ENCODE data around the gene SPRY2. TPM values are rescaled to one million over a fixed set of nuclear protein-coding genes. Genes with fewer than 3 reads are reported as not detected.

The SPRY2 gene
- total RNA-seq, 1 donor from 2014 or later: 29.3 TPM

- DNase-seq: no peak
- no peak overlapping the region for H3K27ac Mint-ChIP-seq (ENCODE audit: unreplicated experiment)
Observed at GRCh38 chr13:80314711-80315653, 25.9 kb downstream of the SPRY2 start.

DNA sequence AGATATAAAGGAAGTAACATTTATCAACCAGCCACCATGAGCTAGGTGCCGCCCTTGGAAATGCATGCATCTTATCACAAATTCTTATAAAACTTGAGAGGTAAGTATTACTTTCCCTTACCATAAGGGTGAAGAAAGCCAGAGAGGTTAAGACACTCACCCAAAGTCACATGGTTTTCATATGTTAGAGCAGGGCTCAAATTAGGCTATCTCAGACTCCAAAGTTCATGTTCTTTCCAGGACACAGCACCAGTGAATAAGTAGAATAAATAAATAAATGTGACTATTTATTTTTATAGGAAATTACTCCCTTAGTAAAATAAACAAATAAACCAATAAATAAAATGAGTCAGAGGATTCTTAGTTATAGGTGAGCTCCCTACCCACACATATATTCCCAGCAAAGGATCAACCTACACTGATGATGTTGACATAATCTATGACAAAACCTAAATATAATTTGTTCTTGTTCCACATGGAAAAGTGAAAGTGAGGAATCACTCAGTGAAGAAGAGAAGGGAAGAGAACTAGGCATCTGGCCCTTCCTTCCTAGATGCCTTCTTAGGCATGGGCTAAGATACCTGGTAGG is 27.2 kb downstream of the SPRY2 start:
- no peaks in the 10 kb centered on the region for H3K36me3 Mint-ChIP-seq (ENCODE audit: unreplicated experiment)
- no peaks in the 10 kb centered on the region for H3K27me3 Mint-ChIP-seq (ENCODE audit: unreplicated experiment)
- H3K4me1 Mint-ChIP-seq (ENCODE audit: low read depth, unreplicated experiment): no peaks in the 10 kb centered on the region
- no peak for DNase-seq
- no peaks in the 10 kb centered on the region for H3K9me3 Mint-ChIP-seq (ENCODE audit: unreplicated experiment)
- H3K27ac Mint-ChIP-seq (ENCODE audit: unreplicated experiment): no peak overlapping the region
- no peak for TF ChIP-seq CTCF (IDR thresholded peaks at IDR 0.05; ENCODE audit: partially characterized antibody, unreplicated experiment)
- no peak overlapping the region for H3K4me3 Mint-ChIP-seq (ENCODE audit: unreplicated experiment)

More at GRCh38 chr13:80314711-80315653, 25.9 kb downstream of the SPRY2 start:
- TF ChIP-seq CTCF (IDR thresholded peaks at IDR 0.05; ENCODE audit: partially characterized antibody, unreplicated experiment): no peak
- Mint-ChIP-seq H3K4me3 (ENCODE audit: unreplicated experiment) (no peak overlapping the region), H3K36me3 (ENCODE audit: unreplicated experiment) (no peaks in the 10 kb centered on the region), H3K9me3 (ENCODE audit: unreplicated experiment) (no peaks in the 10 kb centered on the region), H3K27me3 (ENCODE audit: unreplicated experiment) (no peaks in the 10 kb centered on the region), H3K4me1 (ENCODE audit: low read depth, unreplicated experiment) (no peaks in the 10 kb centered on the region)

DNA sequence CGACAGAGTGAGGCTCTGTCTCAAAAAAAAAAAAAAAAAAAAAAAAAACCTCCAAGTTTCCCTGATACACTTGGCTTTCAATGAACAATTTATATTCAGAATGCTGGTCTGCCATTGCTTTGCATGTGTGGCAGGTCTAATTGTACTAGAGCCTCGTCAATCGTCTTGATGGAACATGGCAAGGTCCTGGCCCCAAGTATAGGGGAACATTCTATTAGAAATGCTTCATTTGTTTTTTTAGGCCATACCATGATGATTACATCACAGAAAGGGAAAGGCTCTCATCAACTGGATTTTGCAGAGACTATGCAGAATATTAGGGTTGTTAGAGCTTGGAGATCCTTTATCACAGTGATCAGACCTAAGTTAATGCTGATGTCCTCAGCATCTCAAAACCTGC is 28.0 kb downstream of the SPRY2 start:
- H3K36me3 Mint-ChIP-seq (ENCODE audit: unreplicated experiment): no peaks in the 10 kb centered on the region
- DNase-seq: no peak
- H3K9me3 Mint-ChIP-seq (ENCODE audit: unreplicated experiment): no peaks in the 10 kb centered on the region
- no peak for TF ChIP-seq CTCF (IDR thresholded peaks at IDR 0.05; ENCODE audit: partially characterized antibody, unreplicated experiment)
- no peak overlapping the region for H3K27ac Mint-ChIP-seq (ENCODE audit: unreplicated experiment)
- no peak overlapping the region for H3K4me3 Mint-ChIP-seq (ENCODE audit: unreplicated experiment)
- H3K27me3 Mint-ChIP-seq (ENCODE audit: unreplicated experiment): no peaks in the 10 kb centered on the region
- no peaks in the 10 kb centered on the region for H3K4me1 Mint-ChIP-seq (ENCODE audit: low read depth, unreplicated experiment)

- no peaks in the 10 kb centered on the region for H3K36me3 Mint-ChIP-seq (ENCODE audit: unreplicated experiment)
- H3K4me3 Mint-ChIP-seq (ENCODE audit: unreplicated experiment): no peak overlapping the region
- no peak overlapping the region for H3K27ac Mint-ChIP-seq (ENCODE audit: unreplicated experiment)
- H3K9me3 Mint-ChIP-seq (ENCODE audit: unreplicated experiment): no peaks in the 10 kb centered on the region
- no peak for DNase-seq
- H3K27me3 Mint-ChIP-seq (ENCODE audit: unreplicated experiment): no peaks in the 10 kb centered on the region
- H3K4me1 Mint-ChIP-seq (ENCODE audit: low read depth, unreplicated experiment): no peaks in the 10 kb centered on the region
- no peak for TF ChIP-seq CTCF (IDR thresholded peaks at IDR 0.05; ENCODE audit: partially characterized antibody, unreplicated experiment)
Observed at GRCh38 chr13:80312012-80312704, 28.8 kb downstream of the SPRY2 start.

Measured in glutamatergic neuron (in vitro differentiated cells).